Central memory CD8-positive, alpha-beta T cell (primary cell): ENCODE measurements around the gene KRTAP2-4.
"Not testable (repeated sequence)": the region's sequence is repeated elsewhere in the genome, so short reads cannot be mapped to it uniquely, and the experiment has no call there.

Experiments
- ATAC-seq: fragments of 150-1000 bp; cut with Tn5 transposase; replicated peaks from 2 replicates; pipeline ENCODE4 v1.10.0; 2022; ENCODE audit warnings: mild to moderate bottlenecking, moderate FRiP score, moderate number of reproducible peaks; ENCODE audit not compliant: poor library complexity, severe bottlenecking; ENCODE audit errors: extremely low read depth
- DNase-seq, 2 donors: peaks; one replicate each; pipeline ENCODE4 v3.0.0; 2021; ENCODE audit warnings: low spot score in 2 of 2
- H3K27ac Mint-ChIP-seq: one replicate; pipeline ENCODE4 v1.8.0; 2022; ENCODE audit warnings: low read depth, mild to moderate bottlenecking, moderate library complexity, mixed read lengths
- H3K27me3 Mint-ChIP-seq: one replicate; pipeline ENCODE4 v1.8.0; 2022; ENCODE audit warnings: mixed read lengths
- H3K36me3 Mint-ChIP-seq: one replicate; pipeline ENCODE4 v1.8.0; 2022; ENCODE audit warnings: mild to moderate bottlenecking, moderate library complexity, mixed read lengths; ENCODE audit not compliant: insufficient read depth
- H3K4me1 Mint-ChIP-seq: one replicate; pipeline ENCODE4 v1.8.0; 2022; ENCODE audit warnings: mixed read lengths
- H3K4me3 Mint-ChIP-seq: one replicate; pipeline ENCODE4 v1.8.0; 2022; ENCODE audit warnings: mild to moderate bottlenecking, moderate library complexity, mixed read lengths
- H3K9me3 Mint-ChIP-seq: one replicate; pipeline ENCODE4 v1.8.0; 2022; ENCODE audit warnings: mixed read lengths

Gene KRTAP2-4

DNA sequence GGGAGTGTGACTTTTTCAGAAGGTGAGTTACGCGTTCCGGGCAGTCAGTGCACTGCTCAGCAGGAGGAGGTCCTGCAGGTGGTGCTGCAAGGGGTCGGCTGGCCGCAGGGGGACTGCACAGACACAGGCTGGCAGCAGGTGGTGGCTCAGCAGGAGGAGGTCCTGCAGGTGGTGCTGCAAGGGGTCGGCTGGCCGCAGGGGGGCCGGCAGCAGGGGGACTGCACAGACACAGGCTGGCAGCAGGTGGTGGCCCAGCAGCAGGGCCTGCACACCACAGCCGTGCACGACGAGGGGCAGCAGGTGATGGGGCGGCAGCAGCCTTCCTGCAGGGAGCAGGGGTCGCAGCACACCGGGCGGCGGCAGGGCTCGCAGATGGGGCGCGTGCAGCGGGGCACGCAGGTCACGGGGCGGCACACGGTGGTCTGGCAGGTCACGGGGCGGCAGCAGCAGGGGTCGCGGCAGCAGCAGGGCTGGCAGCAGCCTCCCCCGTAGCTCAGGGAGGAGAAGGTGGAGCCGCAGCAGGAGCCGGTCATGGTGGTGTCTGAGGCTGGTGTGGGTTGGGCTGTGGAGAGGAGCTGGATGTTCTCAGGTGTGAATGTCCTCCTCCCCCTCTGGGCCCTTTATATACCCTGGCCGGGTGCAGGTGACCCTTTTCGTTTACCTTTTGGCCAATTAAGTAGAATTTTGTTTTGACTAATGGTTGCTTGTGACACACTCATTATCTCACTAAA, 18.8 kb downstream of the KRTAP2-4 start, which contains the start of gene KRTAP2-1:
KRTAP2-1 (minus strand) TSS at position 582 of the 731 bp plus-strand sequence; CDS start at position 533, 49 bp downstream.
- DNase-seq, H3K36me3 Mint-ChIP-seq, H3K27ac Mint-ChIP-seq, H3K9me3 Mint-ChIP-seq, H3K4me3 Mint-ChIP-seq, H3K4me1 Mint-ChIP-seq, ATAC-seq: not testable (repeated sequence)
- peaks cover 67% of the 10 kb centered on the region for H3K27me3 Mint-ChIP-seq

DNA sequence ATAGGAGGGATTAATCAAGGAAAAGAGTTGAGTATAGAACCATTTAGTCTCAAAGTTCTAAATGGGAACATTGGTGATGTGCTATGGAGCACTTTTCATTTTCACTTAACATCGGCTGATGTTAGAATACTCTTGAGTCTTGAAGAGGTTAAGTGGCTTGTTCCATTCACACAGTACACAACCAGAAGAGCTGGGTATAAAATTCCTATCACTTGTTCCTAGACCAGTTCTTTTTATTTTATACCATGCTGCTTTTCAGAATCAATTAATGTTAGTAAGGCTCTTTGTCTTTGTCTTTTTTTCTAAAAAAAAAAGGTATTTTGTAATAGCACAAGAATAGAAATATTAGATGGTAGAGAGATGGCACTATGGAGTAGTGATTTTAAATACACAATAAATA, 22.7 kb downstream of the KRTAP2-4 start:
- Mint-ChIP-seq H3K4me3 (no peak overlapping the region), H3K27me3 (peaks cover 67% of the 10 kb centered on the region), H3K9me3 (no peaks in the 10 kb centered on the region), H3K36me3 (no peaks in the 10 kb centered on the region), H3K27ac (no peak overlapping the region), H3K4me1 (no peaks in the 10 kb centered on the region)
- no peak for DNase-seq
- ATAC-seq, result no peak

DNA sequence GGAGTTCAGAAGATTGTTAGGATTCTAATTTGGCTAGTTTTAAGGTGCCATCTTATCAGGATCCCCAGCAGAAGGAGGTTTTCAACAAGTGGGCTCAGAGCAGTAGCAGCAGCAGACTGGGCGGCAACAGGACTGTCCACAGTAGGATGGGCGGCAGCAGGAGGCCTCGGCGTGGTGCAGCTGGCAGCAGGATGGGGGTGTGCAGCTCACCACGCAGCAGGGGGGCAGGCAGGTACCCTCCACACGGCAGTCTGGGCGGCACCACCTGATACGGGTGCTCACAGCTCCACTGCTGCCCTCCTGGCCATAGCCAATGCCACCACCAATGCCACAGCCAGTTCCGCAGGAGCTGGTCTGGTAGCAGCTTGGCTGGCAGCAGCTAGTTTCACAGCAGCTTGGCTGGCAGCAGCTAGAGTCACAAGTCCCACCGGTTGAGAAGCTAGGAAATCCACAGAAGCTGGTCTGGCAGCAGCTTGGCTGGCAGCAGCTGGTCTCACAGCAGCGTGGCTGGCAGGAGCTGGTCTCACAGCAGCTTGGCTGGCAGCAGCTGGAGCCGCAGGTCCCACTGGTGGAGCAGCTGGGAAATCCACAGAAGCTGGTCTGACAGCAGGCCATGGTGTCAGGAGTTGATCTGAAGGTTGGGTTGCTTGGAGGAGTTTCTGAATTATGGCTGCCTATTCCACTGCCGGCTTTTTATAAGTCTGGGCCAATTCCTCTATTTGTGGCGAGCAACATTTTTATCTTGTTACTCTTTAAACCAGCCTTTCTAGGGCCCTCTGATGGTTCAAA, 24.7 kb downstream of the KRTAP2-4 start, which contains the start of gene KRTAP1-1:
KRTAP1-1 (minus strand) TSS at position 668 of the 789 bp plus-strand sequence; CDS start at position 615, 53 bp downstream.
- not testable (repeated sequence) for ATAC-seq, DNase-seq, H3K9me3 Mint-ChIP-seq, H3K36me3 Mint-ChIP-seq, H3K27ac Mint-ChIP-seq, H3K4me3 Mint-ChIP-seq, H3K4me1 Mint-ChIP-seq
- peaks cover 61% of the 10 kb centered on the region for H3K27me3 Mint-ChIP-seq

DNA sequence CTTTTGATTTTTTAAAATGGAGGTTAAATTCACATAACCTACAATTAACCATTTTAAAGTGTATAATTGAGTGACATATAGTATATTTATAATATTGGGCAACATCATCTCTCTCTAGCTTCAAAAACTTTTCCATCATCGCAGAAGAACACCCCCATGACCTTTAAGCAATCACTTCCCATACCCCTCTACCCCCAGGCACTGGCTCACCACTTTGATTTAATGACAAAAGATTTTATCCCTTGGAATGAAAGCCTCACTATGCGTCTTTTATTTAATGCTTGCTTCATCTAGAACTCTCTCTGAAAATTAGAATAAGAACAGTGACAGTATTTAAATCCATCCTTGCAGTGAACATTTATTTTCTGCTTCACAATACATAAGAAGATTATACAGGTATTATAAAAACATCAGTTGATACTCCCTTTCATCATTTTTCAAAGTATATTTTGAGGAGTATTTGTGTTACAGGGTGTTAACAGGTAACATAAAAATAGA, 27.8 kb downstream of the KRTAP2-4 start:
- no peak for ATAC-seq
- H3K27ac Mint-ChIP-seq, result no peak overlapping the region
- H3K4me3 Mint-ChIP-seq, result no peak overlapping the region
- H3K4me1 Mint-ChIP-seq, result no peaks in the 10 kb centered on the region
- DNase-seq, result no peak
- H3K27me3 Mint-ChIP-seq, result peaks cover 74% of the 10 kb centered on the region
- no peaks in the 10 kb centered on the region for H3K36me3 Mint-ChIP-seq
- H3K9me3 Mint-ChIP-seq, result no peaks in the 10 kb centered on the region

DNA sequence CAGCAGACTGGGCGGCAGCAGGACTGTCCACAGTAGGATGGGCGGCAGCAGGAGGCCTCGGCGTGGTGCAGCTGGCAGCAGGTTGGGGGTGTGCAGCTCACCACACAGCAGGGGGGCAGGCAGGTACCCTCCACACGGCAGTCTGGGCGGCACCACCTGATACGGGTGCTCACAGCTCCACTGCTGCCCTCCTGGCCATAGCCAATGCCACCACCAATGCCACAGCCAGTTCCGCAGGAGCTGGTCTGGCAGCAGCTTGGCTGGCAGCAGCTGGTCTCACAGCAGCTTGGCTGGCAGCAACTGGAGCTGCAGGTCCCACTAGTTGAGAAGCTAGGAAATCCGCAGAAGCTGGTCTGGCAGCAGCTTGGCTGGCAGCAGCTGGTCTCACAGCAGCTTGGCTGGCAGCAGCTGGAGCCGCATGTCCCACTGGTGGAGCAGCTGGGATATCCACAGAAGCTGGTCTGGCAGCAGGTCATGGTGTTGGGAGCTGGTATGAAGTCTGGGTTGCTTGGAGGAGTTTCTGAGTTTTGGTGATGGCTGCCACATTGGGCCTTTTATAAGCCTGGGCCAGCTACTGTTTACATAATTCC, 31.2 kb downstream of the KRTAP2-4 start, which contains the start of gene KRTAP1-3:
KRTAP1-3 (minus strand) TSS at position 529 of the 590 bp plus-strand sequence; CDS start at position 476, 53 bp downstream.
- DNase-seq, H3K27ac Mint-ChIP-seq, H3K36me3 Mint-ChIP-seq, ATAC-seq, H3K9me3 Mint-ChIP-seq, H3K4me3 Mint-ChIP-seq, H3K4me1 Mint-ChIP-seq: not testable (repeated sequence)
- peaks cover 69% of the 10 kb centered on the region for H3K27me3 Mint-ChIP-seq

DNA sequence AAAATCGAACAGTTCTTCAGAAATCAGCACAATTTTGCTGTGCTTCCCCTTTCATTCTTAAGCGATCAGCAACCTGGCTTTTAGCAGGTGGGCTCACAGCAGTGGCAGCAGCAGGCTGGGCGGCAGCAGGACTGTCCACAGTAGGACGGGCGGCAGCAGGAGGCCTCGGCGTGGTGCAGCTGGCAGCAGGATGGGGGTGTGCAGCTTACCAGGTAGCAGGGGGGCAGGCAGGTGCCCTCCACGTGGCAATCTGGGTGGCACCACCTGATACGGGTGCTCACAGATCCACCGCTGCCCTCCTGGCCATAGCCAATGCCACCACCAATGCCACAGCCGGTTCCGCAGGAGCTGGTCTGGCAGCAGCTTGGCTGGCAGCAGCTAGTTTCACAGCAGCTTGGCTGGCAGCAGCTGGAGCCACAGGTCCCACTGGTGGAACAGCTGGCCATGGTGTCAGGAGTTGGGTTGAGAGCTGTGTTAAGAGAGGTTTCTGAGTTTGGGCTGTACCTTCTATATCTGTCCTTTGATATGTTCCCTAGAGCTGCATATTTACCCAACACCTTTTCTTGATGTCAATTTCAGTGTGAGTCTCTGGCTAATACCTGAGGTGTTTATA, 35.9 kb downstream of the KRTAP2-4 start, which contains the start of gene KRTAP1-4:
KRTAP1-4 (minus strand) TSS at position 563 of the 613 bp plus-strand sequence; CDS start at position 446, 117 bp downstream.
- Mint-ChIP-seq H3K9me3 (no peaks in the 10 kb centered on the region), H3K36me3 (no peaks in the 10 kb centered on the region), H3K27ac (no peak within 1 kb of the TSS), H3K27me3 (peaks cover 77% of the 10 kb centered on the region), H3K4me1 (no peaks in the 10 kb centered on the region), H3K4me3 (no peak within 1 kb of the TSS)
- ATAC-seq (no peak), DNase-seq (no peak)

DNA sequence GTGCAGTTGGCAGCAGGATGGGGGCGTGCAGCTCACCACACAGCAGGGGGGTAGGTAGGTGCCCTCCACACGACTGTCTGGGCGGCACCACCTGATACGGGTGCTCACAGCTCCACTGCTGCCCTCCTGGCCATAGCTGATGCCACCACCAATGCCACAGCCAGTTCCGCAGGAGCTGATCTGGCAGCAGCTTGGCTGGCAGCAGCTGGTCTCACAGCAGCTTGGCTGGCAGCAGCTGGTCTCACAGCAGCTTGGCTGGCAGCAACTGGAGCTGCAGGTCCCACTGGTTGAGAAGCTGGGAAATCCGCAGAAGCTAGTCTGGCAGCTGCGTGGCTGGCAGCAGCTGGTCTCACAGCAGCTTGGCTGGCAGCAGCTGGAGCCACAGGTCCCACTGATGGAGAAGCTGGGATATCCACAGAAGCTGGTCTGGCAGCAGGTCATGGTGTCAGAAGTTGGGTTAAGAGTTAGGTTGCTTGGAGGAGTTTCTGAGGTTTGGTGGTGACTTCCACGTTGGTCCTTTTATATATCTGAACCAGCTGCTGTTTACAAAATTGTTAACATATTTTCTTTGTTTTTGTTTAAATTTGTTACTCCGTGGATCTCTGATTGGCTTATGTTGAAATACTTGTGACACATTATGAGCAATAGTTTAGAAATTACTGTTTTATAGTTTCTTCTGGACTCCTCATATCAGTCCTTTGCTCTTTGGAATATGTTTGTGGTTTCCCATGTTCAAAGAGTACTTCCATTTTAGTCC, 38.8 kb downstream of the KRTAP2-4 start, which contains the start of gene KRTAP1-5:
KRTAP1-5 (minus strand) TSS at position 494 of the 757 bp plus-strand sequence; CDS start at position 441, 53 bp downstream.
- no peak within 1 kb of the TSS for H3K4me3 Mint-ChIP-seq
- no peaks in the 10 kb centered on the region for H3K4me1 Mint-ChIP-seq
- H3K9me3 Mint-ChIP-seq, result no peaks in the 10 kb centered on the region
- H3K36me3 Mint-ChIP-seq, result no peaks in the 10 kb centered on the region
- H3K27me3 Mint-ChIP-seq, result peaks cover 82% of the 10 kb centered on the region
- DNase-seq (no peak), ATAC-seq (no peak)
- H3K27ac Mint-ChIP-seq, result no peak within 1 kb of the TSS

DNA sequence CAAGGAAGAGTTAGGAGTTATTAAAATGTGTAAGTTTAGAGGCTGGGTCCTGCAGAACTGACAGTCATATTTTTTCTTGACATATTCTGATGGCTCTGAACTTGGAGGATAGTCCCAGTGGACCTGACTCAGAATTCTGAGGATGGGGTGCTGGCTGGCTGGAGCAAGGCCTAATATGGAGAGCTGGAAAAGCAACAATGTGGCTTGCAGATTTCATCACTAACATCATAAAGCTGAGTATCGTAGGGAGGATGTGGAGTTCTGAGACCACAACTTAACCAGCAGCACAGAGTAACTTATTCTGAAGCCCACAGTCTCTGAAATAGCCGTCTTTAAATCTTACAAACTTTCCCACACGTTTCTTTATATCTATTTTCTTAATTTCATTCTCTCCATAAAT, 41.0 kb downstream of the KRTAP2-4 start:
- Mint-ChIP-seq H3K4me1 (no peaks in the 10 kb centered on the region), H3K9me3 (no peaks in the 10 kb centered on the region), H3K27me3 (peaks cover 70% of the 10 kb centered on the region), H3K27ac (no peak overlapping the region), H3K4me3 (no peak overlapping the region), H3K36me3 (no peaks in the 10 kb centered on the region)
- no peak for DNase-seq
- no peak for ATAC-seq

DNA sequence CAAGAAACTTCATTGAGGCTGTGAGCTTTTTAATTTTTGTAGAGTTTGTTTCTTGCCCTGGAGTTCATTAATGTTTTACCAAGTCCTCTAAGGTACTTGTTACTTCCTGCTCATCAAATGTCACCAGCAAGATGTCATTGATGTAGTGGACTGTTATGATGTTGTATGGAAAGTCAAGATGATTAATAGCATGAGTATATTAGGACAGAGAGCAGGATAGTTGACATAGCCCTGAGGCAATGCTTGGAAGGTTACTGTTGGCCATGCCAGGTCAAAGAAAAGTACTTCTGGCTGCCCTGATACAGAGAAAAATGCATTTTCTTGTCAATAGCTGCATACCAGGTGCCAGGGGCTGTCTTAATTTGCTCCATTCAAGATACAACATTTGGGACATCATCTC, 45.3 kb downstream of the KRTAP2-4 start:
- H3K36me3 Mint-ChIP-seq, result no peaks in the 10 kb centered on the region
- H3K27ac Mint-ChIP-seq, result no peak overlapping the region
- peaks cover 48% of the 10 kb centered on the region for H3K27me3 Mint-ChIP-seq
- DNase-seq (no peak), ATAC-seq (no peak)
- H3K4me3 Mint-ChIP-seq, result no peak overlapping the region
- H3K9me3 Mint-ChIP-seq, result no peaks in the 10 kb centered on the region
- H3K4me1 Mint-ChIP-seq, result no peaks in the 10 kb centered on the region

DNA sequence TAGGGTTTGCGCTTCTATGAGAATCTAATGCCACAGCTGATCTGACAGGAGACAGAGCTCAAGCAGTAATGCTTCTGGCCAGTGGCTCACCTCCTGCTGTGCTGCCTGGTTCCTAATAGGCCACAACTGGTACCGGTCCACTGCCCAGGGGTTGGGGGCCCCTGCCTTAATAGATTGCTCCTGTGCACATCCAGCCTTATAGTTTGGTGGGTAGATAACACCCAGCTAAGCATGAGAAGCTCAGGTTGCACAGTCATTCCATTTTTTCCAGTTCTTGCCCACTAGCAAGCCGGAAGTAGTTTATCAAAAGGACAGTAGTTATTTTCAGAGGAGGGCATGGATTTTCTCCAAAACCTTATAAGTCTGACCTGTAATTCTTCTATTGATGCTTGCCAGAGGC, 46.3 kb downstream of the KRTAP2-4 start:
- Mint-ChIP-seq H3K4me3 (no peak overlapping the region), H3K27ac (no peak overlapping the region), H3K27me3 (peaks cover 46% of the 10 kb centered on the region), H3K9me3 (no peaks in the 10 kb centered on the region), H3K4me1 (no peaks in the 10 kb centered on the region), H3K36me3 (no peaks in the 10 kb centered on the region)
- DNase-seq (no peak), ATAC-seq (no peak)

DNA sequence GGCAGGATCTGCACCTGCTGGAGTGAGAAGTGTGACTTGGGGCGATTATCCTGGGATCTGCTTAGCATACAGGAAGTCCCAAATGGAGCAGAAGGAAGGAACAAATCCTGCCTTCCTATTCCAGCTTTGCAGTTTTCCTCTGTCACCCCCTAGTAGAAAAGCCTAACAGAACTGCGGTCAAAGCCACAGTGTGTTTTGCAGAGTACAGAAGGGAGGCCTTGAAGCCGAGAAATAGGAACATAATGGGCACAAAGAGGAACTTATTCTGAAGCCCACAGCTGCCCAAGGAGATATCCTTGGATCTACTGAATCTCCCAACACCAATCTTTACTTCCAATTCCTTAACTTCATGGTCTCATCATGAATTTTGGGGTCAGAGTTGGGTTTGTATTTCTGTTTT, 47.1 kb downstream of the KRTAP2-4 start:
- H3K36me3 Mint-ChIP-seq, result no peaks in the 10 kb centered on the region
- ATAC-seq (no peak), DNase-seq (no peak)
- H3K27ac Mint-ChIP-seq, result no peak overlapping the region
- peaks cover 41% of the 10 kb centered on the region for H3K27me3 Mint-ChIP-seq
- H3K4me3 Mint-ChIP-seq, result no peak overlapping the region
- no peaks in the 10 kb centered on the region for H3K9me3 Mint-ChIP-seq
- no peaks in the 10 kb centered on the region for H3K4me1 Mint-ChIP-seq
